ENCODE results near the gene ATXN1.

The ATXN1 gene

DNA sequence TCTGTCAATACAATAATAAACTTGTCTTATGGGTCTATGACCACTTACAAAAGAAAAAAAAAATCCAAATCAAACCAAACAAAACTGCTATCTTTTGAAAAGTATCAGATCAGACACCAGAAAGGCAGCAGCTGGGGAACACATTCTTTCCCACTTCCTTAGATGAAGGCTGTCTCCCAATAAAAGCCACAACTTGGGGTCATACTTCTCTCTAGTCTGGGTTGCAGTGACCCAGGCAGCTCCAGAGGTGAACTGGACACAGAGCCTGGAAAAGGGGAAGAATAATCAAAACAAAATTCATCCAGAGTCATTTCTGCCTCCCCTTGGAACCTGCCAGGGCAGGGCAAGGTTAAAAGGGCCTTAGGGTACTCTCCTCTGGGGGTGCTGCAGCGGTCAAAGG is 19.1 kb downstream of the ATXN1 start:
- no peak for DNase-seq

DNA sequence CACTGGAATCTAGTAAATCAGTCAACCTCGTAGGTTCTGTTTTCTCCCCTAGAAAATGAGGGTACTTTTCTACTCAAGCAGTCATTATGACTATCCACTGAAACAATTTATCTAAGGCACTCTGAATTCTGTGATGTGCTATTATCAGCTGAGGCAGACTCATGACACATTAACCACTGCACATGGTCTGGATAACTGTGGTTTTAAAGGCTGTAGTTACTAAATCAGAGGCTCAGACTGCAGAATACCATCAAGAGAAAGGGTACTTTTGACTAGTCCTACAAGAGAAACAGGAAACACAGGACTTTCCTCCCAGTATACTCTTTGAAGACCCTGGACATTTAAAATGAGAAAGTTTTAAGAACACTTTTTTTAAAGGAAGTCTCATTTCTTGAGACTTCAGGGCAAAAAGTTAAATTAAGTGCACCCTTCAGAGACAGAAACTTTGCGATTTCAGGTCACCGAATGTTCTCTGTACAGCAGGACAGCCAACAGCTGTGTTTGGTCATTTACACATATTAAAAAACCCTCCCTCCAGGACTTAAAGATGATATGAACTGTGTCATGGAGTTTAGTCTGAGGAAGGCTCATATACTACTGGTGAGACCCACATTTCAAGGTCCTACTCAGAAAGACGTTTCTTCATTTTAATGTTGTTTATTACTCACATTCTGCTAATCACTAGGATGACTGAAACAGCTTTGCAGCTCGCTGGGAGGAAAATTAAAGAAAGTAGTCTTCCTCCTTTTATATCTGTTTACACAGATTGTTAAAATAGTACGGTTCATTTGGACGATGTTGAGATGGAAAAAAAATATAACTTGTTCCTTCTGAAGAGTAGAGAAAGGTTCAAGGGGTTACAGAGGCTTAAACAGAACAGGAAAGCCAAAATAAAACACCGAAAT is 19.9 kb downstream of the ATXN1 start:
- DNase-seq: peak; percentile 66

- no peak for DNase-seq
Measured at GRCh38 chr6:16740097-16740496, 21.2 kb downstream of the ATXN1 start.

DNA sequence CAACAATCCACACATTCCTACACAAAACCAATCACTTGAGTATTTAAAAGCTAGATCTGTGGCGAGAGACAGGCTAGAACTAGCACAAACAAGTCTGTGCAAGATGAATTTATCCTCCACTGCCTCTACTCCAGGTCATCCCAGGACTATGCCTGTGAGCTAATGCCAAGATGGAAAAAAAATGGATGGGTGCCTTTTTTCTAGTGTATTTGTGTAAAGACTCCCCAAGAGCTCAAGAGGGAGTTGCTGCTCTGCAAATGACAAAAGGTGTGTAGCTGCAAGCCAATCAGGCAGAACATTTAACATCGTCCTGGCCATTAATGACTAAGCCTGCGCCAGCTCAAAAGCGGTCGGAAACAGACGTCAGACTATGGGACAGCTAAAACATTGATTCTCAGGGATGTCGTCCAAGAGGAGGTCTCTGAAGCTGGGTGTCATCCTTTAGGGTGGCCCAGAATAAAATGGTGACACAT is 21.9 kb downstream of the ATXN1 start:
- DNase-seq: no peak

GRCh38 chr6:16737925-16738324 is 23.3 kb downstream of the ATXN1 start:
- no peak for DNase-seq

GRCh38 chr6:16736856-16737775 is 24.1 kb downstream of the ATXN1 start:
- no peak for DNase-seq

- DNase-seq: no peak
Measured at GRCh38 chr6:16735014-16735413, 26.2 kb downstream of the ATXN1 start.

DNA sequence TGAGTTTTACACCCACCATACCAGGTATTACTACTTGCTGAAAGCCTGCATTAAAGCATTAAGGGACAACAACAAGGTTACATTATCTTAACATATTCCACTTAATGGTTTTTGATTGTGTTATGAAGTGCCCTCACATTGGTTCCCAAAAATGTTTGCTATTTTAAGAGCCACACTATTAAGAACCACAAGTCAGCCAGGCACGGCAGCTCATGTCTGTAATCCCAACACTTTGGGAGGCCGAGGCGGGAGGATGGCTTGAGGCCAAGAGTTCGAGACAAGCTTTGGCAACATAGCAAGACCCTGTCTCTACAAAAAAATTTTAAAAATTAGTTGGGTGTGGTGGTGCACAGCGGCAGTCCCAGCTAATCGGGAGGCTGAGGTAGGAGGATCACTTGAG is 28.2 kb downstream of the ATXN1 start:
- no peak for DNase-seq

GRCh38 chr6:16731478-16732051 is 29.7 kb downstream of the ATXN1 start:
- peak; percentile 85 for DNase-seq

GRCh38 chr6:16730738-16731477 is 30.4 kb downstream of the ATXN1 start:
- no peak for DNase-seq

DNA sequence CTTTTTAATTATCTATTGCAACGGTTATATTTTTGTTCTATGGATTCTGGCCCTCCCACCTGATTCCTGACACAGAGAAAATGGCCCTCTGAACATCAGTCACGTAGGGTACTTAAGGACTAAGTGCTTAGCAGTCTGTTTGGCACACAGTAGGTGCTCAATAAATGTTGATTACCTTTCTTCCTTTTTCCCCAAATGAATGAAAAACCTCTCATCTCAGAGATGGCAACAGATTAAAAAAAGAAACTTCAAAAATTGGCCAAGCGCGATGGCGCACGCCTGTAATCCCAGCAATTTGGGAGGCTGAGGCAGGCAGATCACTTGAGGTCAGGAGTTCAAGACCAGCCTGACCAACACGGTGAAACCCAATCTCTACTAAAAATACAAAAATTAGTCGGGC is 31.5 kb downstream of the ATXN1 start:
- no peak for DNase-seq

DNA sequence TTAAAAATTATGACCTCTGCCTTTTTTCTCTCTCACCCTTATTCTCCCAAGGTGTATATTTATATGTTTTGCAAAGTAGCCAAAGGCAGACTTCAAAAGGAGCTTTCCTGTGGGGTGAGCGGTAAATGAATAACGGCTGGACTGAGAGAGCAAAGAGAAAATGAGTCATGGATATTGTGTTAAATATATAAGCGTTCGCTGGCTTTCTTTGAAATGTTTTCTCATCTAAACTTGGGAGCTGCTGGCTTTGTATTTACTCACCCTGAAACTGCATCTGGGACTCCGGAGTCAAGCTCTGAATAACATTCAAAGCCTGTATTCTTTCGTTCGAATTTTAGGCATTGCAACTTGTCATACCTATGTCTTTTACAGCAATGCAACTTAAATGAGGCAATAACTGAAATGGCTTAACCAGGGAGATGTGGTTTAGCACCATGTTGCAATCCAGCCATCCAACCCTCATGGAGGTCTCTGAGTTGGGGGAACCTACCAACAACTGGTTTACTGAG is 32.0 kb downstream of the ATXN1 start:
- DNase-seq: peak; percentile 87

DNA sequence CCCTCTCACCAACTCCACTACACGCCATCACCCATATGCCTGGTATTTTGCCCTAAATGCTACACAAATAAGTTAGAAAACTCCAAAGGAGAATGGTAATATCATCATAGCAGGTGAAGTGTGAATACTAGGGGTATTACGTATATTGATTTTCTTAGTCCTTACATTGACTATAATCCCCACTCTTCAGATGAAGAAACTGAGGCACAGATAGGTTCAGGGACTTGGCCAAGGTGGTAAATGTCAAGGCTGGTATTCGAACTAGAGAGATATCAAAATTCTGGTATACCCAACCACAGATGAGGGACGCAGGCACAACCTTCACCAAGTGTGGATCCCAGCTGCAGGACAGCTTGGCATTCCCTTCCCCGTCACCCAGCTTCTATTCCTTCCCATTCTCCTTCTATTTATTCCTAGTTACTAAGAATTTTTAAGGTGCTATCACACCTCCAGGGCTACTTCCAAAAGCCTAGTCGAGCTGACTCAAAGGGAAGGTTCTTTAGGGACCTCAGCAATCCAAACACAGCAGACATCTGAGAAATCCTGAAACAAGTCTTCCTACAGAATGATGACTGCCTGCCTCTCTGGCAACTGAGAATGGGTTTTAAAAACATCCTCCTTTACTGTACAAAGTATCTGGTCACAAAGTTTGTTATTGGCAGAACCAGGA is 32.6 kb downstream of the ATXN1 start:
- no peak for DNase-seq

DNA sequence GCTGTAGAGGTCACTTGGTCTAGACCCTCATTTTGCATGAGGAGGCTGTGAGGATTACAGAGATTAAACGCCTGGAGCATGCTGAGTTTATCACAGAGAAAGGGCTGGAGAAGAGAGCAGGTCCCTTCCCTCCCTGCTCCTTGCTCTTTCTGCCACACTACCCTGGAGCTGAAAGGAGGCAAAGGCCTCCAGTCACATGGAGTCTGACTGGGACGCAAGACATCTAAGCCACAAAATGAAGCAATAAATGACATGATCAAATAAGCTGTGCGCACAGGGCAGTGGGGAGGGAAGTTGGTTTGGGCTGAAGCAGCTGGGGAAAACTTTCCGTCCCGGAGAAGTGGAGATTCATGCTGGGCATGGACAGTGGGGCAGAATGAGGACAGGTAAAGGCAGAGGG is 33.3 kb downstream of the ATXN1 start:
- DNase-seq: no peak

DNA sequence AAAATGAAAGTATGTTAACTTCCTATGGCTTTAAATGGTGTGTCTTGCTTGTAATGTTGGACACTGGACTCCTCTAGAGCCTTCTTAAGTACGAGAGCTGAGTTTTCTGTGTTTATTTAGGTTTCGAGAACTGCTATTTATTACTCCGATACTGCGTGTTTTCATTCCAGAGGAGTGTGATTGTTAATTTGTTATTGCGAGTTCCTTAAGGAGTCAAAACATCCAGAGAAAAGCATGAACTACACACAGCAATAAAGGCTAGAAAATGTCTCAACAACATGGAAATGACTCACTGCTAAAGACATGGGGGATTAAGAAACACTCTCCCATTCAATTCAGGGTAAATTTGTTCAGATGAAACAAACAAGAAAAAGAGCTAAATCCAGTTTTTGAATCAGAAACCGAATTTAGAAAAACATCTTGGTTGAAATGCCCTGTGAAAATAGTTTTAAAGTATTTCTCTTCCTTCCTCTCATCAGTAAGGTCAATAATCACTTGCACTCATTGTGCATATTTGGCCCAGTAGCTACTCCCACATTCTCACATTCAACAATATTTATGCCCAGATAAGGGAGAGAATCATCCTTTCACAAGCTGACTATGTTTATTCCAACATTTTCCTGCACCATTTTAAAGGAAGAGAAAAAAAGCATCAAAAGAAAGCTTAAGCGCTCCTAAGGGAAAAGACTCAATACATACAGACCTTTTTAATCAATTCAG is 36.0 kb downstream of the ATXN1 start:
- no peak for DNase-seq

DNA sequence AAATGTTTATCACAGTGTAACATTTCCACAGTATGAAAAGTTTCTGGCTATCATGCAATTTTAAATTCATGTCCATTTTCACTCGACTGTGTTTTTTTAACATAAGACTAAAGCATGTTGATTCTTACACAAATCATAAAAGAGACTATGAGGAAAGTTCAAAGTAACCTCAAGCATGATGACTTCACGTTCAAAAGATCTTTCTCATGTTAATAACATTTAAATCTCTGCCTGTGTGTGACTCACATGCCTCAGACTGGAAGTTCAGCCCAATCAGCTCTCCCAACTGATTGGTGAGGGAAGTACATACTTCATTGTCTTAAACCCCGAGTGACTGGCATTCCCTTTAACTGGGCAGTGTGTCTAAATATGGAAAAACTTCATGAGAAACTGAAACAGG is 37.4 kb downstream of the ATXN1 start:
- peak; percentile 39 for DNase-seq

GRCh38 chr6:16723402-16723801 is 37.9 kb downstream of the ATXN1 start:
- DNase-seq: no peak

DNA sequence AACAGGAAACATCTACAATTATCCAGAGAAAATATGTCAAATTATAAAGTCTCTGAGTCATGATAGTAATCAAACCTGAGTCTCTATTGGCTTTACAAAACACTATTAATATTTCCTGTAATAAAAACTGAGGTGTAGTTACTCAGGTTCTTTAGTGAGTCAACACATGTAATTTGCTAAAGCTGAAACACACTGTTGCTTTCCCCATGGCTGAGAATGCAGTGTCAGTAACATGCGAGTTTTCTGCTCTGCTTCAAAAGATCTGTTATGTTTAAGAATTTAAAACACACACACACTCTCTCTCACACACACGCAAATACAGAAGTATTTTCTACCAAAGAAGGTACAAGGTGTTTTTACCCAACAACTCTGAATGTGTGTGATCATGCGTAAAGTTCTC is 38.6 kb downstream of the ATXN1 start:
- DNase-seq: no peak

- no peak for DNase-seq
Measured at GRCh38 chr6:16721977-16722376, 39.3 kb downstream of the ATXN1 start.

DNA sequence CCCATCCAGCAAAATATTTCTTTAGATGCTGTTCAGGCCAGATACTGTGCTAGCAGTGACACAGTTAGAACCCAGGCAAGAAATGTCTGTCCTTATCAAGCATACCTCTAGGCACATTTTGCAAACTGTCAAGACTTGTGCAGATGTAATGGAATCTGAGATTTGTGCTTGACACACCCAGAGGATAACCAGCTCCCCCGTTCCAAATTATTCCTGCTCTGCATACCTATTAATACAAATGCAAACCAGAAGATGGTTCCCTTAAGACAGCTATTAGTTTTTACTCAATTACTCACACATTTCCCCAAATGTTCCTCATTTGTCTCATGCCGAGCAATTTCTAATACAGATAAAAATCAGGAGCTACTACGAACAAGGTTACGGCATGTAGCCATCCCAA is 40.4 kb downstream of the ATXN1 start:
- no peak for DNase-seq

GRCh38 chr6:16719488-16719887 is 41.8 kb downstream of the ATXN1 start:
- DNase-seq: no peak
